Gastroesophageal sphincter (tissue), 4 donors: ENCODE results near the gene APOA4. TPM values are rescaled to one million over a fixed set of nuclear protein-coding genes. Genes with fewer than 3 reads are reported as not detected.

Source experiments
- ATAC-seq: fragments of 150-250 bp; one replicate; pipeline ENCODE4 v1.9.1; 2016; ENCODE audit warnings: mild to moderate bottlenecking, moderate library complexity
- H3K27ac ChIP-seq, 4 donors: fragments of 200-600 bp; sonication (generic) in 3 of 4; 1 replicate in 3 of 4; 2 replicates in 1 of 4; pipeline ENCODE4 v1.5.1; 2016 to 2019
- H3K27me3 ChIP-seq: fragments of 200-600 bp; sonication (generic); one replicate; pipeline ENCODE4 v1.5.1; 2019
- H3K36me3 ChIP-seq, 2 donors: fragments of 200-600 bp; sonication (generic); one replicate each; pipeline ENCODE4 v1.5.1; 2019; ENCODE audit warnings: control low read depth in 1 of 2
- H3K4me1 ChIP-seq, 3 donors: fragments of 200-600 bp; sonication (generic); 1 replicate in 2 of 3; 2 replicates in 1 of 3; pipeline ENCODE4 v1.5.1; 2016 to 2019; ENCODE audit warnings: control low read depth in 2 of 3
- H3K4me3 ChIP-seq, 2 donors: fragments of 200-600 bp; sonication (generic); one replicate each; pipeline ENCODE4 v1.5.1; 2019; ENCODE audit warnings: mild to moderate bottlenecking in 1 of 2, moderate library complexity in 1 of 2
- H3K9me3 ChIP-seq, 3 donors: fragments of 200-600 bp; sonication (generic); one replicate each; pipeline ENCODE4 v1.5.1; 2017 to 2019; ENCODE audit warnings: control low read depth in 2 of 3
- CTCF ChIP-seq, 4 experiments: fragments of 200-600 bp in 2 of 4; fragments of 450-650 bp in 2 of 4; sonication (generic) in 1 of 4; IDR thresholded peaks; one replicate each; pipeline ENCODE4 v1.5.1; 2017 to 2019; ENCODE audit warnings: antibody characterized with exemption in 4 of 4, mild to moderate bottlenecking in 2 of 4, moderate library complexity in 2 of 4
- EP300 ChIP-seq: sonication (generic); formaldehyde crosslinking; IDR thresholded peaks from one replicate; pipeline ENCODE4 v1.6.1; 2017; ENCODE audit warnings: antibody characterized with exemption, mild to moderate bottlenecking
- POLR2A ChIP-seq, 2 donors: fragments of 450-650 bp; IDR thresholded peaks; one replicate each; pipeline ENCODE4 v1.6.1; 2017; ENCODE audit warnings: antibody characterized with exemption in 2 of 2, mild to moderate bottlenecking in 2 of 2, moderate library complexity in 1 of 2
- POLR2AphosphoS5 ChIP-seq: sonication (generic); formaldehyde crosslinking; IDR thresholded peaks from one replicate; pipeline ENCODE4 v1.6.1; 2017; ENCODE audit warnings: antibody characterized with exemption
- WGBS, 2 donors: methylation state at CpG; one replicate each; pipeline ENCODE4 v1.1.5; 2018; ENCODE audit warnings: low coverage in 1 of 2; 5-methylcytosine and 5-hydroxymethylcytosine counted together
- total RNA-seq, 4 donors: library from RNA; depleted of rRNA; stranded (reverse); fragments of >200 nt; gene quantifications; one replicate each; pipeline ENCODE4 v1.1.0, GENCODE V29; 2016

The APOA4 gene
- total RNA-seq, 4 donors from 2014 or later, result 0.19 TPM; not detected in 3

- Histone ChIP-seq H3K27me3 (no peaks in the 10 kb centered on the region), H3K4me3 (no peak overlapping the region), H3K4me1 (no peaks in the 10 kb centered on the region), H3K9me3 (no peaks in the 10 kb centered on the region), H3K36me3 (no peaks in the 10 kb centered on the region), H3K27ac (no peak overlapping the region)
- TF ChIP-seq POLR2AphosphoS5, result no peak
- TF ChIP-seq POLR2A (IDR thresholded peaks at IDR 0.05), result no peak
- no peak for TF ChIP-seq EP300
- no peak for TF ChIP-seq CTCF (IDR thresholded peaks at IDR 0.05)
- ATAC-seq, result no peak
- 89% methylated on average over 3 of the region's 5 CpGs; no CpG with 5 or more reads in 1 of the 2 donors for WGBS, 2 donors
These were observed 529 bp downstream of the APOA4 start for GRCh38 chr11:116822575-116822974.

GRCh38 chr11:116821050-116821918 is 1.8 kb downstream of the APOA4 start:
- 90 to 93% methylated on average over 10 to 26 of the region's 51 CpGs for WGBS, 2 donors
- H3K4me3 ChIP-seq, result no peak overlapping the region
- no peak overlapping the region for H3K27ac ChIP-seq
- no peak for ATAC-seq
- H3K27me3 ChIP-seq, result no peaks in the 10 kb centered on the region
- no peaks in the 10 kb centered on the region for H3K9me3 ChIP-seq
- no peaks in the 10 kb centered on the region for H3K4me1 ChIP-seq
- no peaks in the 10 kb centered on the region for H3K36me3 ChIP-seq
- TF ChIP-seq POLR2AphosphoS5 (no peak), POLR2A (IDR thresholded peaks at IDR 0.05) (no peak), CTCF (IDR thresholded peaks at IDR 0.05) (no peak), EP300 (no peak)

- no peak for ATAC-seq
- no peaks in the 10 kb centered on the region for H3K27me3 ChIP-seq
- no peak for TF ChIP-seq POLR2A (IDR thresholded peaks at IDR 0.05)
- TF ChIP-seq POLR2AphosphoS5, result no peak
- no peak for TF ChIP-seq EP300
- TF ChIP-seq CTCF (IDR thresholded peaks at IDR 0.05), result no peak
- H3K4me3 ChIP-seq, result no peak overlapping the region
- no peaks in the 10 kb centered on the region for H3K36me3 ChIP-seq
- no peaks in the 10 kb centered on the region for H3K9me3 ChIP-seq
- no peak overlapping the region for H3K27ac ChIP-seq
- H3K4me1 ChIP-seq, result no peaks in the 10 kb centered on the region
- 100% methylated on average over 2 of the region's 9 CpGs; no CpG with 5 or more reads in 1 of the 2 donors for whole genome bisulfite sequencing, 2 donors
These were observed 4.1 kb downstream of the APOA4 start for GRCh38 chr11:116819049-116819448.

- 71 to 76% methylated on average over 4 to 6 of the region's 6 CpGs for WGBS, 2 donors
- Histone ChIP-seq H3K27me3 (no peaks in the 10 kb centered on the region), H3K9me3 (no peaks in the 10 kb centered on the region), H3K27ac (no peak overlapping the region), H3K36me3 (no peaks in the 10 kb centered on the region), H3K4me1 (no peaks in the 10 kb centered on the region), H3K4me3 (no peak overlapping the region)
- no peak for TF ChIP-seq CTCF (IDR thresholded peaks at IDR 0.05)
- no peak for TF ChIP-seq POLR2AphosphoS5
- no peak for TF ChIP-seq EP300
- no peak for ATAC-seq
These were observed 8.6 kb downstream of the APOA4 start for GRCh38 chr11:116814502-116814901.
